ENCODE results near the gene KCNG2.
"Not testable (repeated sequence)": the region's sequence is repeated elsewhere in the genome, so short reads cannot be mapped to it uniquely, and the experiment has no call there.

The KCNG2 gene

GRCh38 chr18:79750980-79751571 lies 46.7 kb upstream of the KCNG2 start:
- Histone ChIP-seq H3K4me2 (ENCODE audit: low read length) (no peak overlapping the region), H3K79me2 (ENCODE audit: control insufficient read depth, insufficient read depth, low read length, poor library complexity) (no peaks in the 10 kb centered on the region)

GRCh38 chr18:79751918-79752578 lies 45.7 kb upstream of the KCNG2 start:
- H2BK12ac ChIP-seq (ENCODE audit: low read length); H3K4me2 ChIP-seq (ENCODE audit: low read length); H2BK5ac ChIP-seq (ENCODE audit: low read depth, low read length, poor library complexity); H3K79me1 ChIP-seq (ENCODE audit: low read length); H3K4ac ChIP-seq (ENCODE audit: low read depth, low read length); H3K4me3 ChIP-seq (ENCODE audit: low read depth, low read length); H2AK5ac ChIP-seq (ENCODE audit: low read length); H3K4me1 ChIP-seq (ENCODE audit: control insufficient read depth in 1 of 2, insufficient read depth in 2 of 2, low read length in 2 of 2); H2BK120ac ChIP-seq (ENCODE audit: insufficient read depth, low read length, poor library complexity); H4K91ac ChIP-seq (ENCODE audit: low read depth, low read length); H4K8ac ChIP-seq (ENCODE audit: low read depth, low read length); H3K14ac ChIP-seq (ENCODE audit: low read length); H3K27me3 ChIP-seq (ENCODE audit: insufficient read depth, low read length); DNase-seq; H3K23ac ChIP-seq (ENCODE audit: low read length); H3K27ac ChIP-seq (ENCODE audit: low read depth, low read length); H2AFZ ChIP-seq (ENCODE audit: insufficient read depth, low read length, poor library complexity); H3K18ac ChIP-seq (ENCODE audit: low read length); H3K79me2 ChIP-seq (ENCODE audit: control insufficient read depth, insufficient read depth, low read length, poor library complexity); H3K9me3 ChIP-seq (ENCODE audit: insufficient read depth, low read depth, low read length); H4K12ac ChIP-seq (ENCODE audit: low read depth, low read length): not testable (repeated sequence)
- no CpG with 5 or more reads among the region's 20 CpGs for WGBS (ENCODE audit: extremely low coverage, insufficient coverage, insufficient read length)
- Histone ChIP-seq H3K9ac (ENCODE audit: low read length) (peak overlapping the region; percentile 61), H3K36me3 (ENCODE audit: control insufficient read depth in 1 of 2, insufficient read depth in 2 of 2, low read length in 2 of 2) (peaks cover 44 to 52% of the 10 kb centered on the region in 2 experiments)

More at GRCh38 chr18:79750980-79751571, 46.7 kb upstream of the KCNG2 start:
- H3K4me3 ChIP-seq (ENCODE audit: low read depth, low read length) = no peak overlapping the region
- no peak overlapping the region for H3K18ac ChIP-seq (ENCODE audit: low read length)
- H3K14ac ChIP-seq (ENCODE audit: low read length) = no peak overlapping the region
- peaks cover 46 to 56% of the 10 kb centered on the region in 2 experiments for H3K36me3 ChIP-seq (ENCODE audit: control insufficient read depth in 1 of 2, insufficient read depth in 2 of 2, low read length in 2 of 2)
- H2BK12ac ChIP-seq (ENCODE audit: low read length) = no peak overlapping the region
- no peak overlapping the region for H3K9ac ChIP-seq (ENCODE audit: low read length)
- peaks cover 1% of the 10 kb centered on the region for H3K9me3 ChIP-seq (ENCODE audit: insufficient read depth, low read depth, low read length)
- H4K12ac ChIP-seq (ENCODE audit: low read depth, low read length) = no peak overlapping the region
- no peak overlapping the region for H2AFZ ChIP-seq (ENCODE audit: insufficient read depth, low read length, poor library complexity)
- H2AK5ac ChIP-seq (ENCODE audit: low read length) = no peak overlapping the region
- no peak overlapping the region for H2BK5ac ChIP-seq (ENCODE audit: low read depth, low read length, poor library complexity)
- no peak overlapping the region for H4K91ac ChIP-seq (ENCODE audit: low read depth, low read length)
- no CpG with 5 or more reads among the region's 13 CpGs for WGBS (ENCODE audit: extremely low coverage, insufficient coverage, insufficient read length)
- DNase-seq = no peak
- no peak overlapping the region for H2BK120ac ChIP-seq (ENCODE audit: insufficient read depth, low read length, poor library complexity)
- no peak overlapping the region for H3K23ac ChIP-seq (ENCODE audit: low read length)
- H3K79me1 ChIP-seq (ENCODE audit: low read length) = no peaks in the 10 kb centered on the region
- no peaks in the 10 kb centered on the region for H3K27me3 ChIP-seq (ENCODE audit: insufficient read depth, low read length)
- no peak overlapping the region for H3K4ac ChIP-seq (ENCODE audit: low read depth, low read length)
- H3K4me1 ChIP-seq (ENCODE audit: control insufficient read depth in 1 of 2, insufficient read depth in 2 of 2, low read length in 2 of 2) = no peaks in the 10 kb centered on the region
- H4K8ac ChIP-seq (ENCODE audit: low read depth, low read length) = no peak overlapping the region
- H3K27ac ChIP-seq (ENCODE audit: low read depth, low read length) = no peak overlapping the region

GRCh38 chr18:79752946-79753345 lies 44.8 kb upstream of the KCNG2 start:
- not testable (repeated sequence) for H3K14ac ChIP-seq (ENCODE audit: low read length); H3K18ac ChIP-seq (ENCODE audit: low read length); H4K12ac ChIP-seq (ENCODE audit: low read depth, low read length); H3K9me3 ChIP-seq (ENCODE audit: insufficient read depth, low read depth, low read length); H3K79me2 ChIP-seq (ENCODE audit: control insufficient read depth, insufficient read depth, low read length, poor library complexity); H3K9ac ChIP-seq (ENCODE audit: low read length); H3K4me1 ChIP-seq (ENCODE audit: control insufficient read depth in 1 of 2, insufficient read depth in 2 of 2, low read length in 2 of 2); H2BK12ac ChIP-seq (ENCODE audit: low read length); H2AFZ ChIP-seq (ENCODE audit: insufficient read depth, low read length, poor library complexity); H3K23ac ChIP-seq (ENCODE audit: low read length); H3K27ac ChIP-seq (ENCODE audit: low read depth, low read length); H4K91ac ChIP-seq (ENCODE audit: low read depth, low read length); H4K8ac ChIP-seq (ENCODE audit: low read depth, low read length); H3K4me3 ChIP-seq (ENCODE audit: low read depth, low read length); H2BK5ac ChIP-seq (ENCODE audit: low read depth, low read length, poor library complexity); H3K79me1 ChIP-seq (ENCODE audit: low read length); H2AK5ac ChIP-seq (ENCODE audit: low read length); H3K4me2 ChIP-seq (ENCODE audit: low read length); H2BK120ac ChIP-seq (ENCODE audit: insufficient read depth, low read length, poor library complexity); H3K4ac ChIP-seq (ENCODE audit: low read depth, low read length); H3K27me3 ChIP-seq (ENCODE audit: insufficient read depth, low read length); DNase-seq
- no CpG with 5 or more reads among the region's 8 CpGs for WGBS (ENCODE audit: extremely low coverage, insufficient coverage, insufficient read length)
- H3K36me3 ChIP-seq (ENCODE audit: control insufficient read depth in 1 of 2, insufficient read depth in 2 of 2, low read length in 2 of 2) = peaks cover 39 to 45% of the 10 kb centered on the region in 2 experiments

DNA sequence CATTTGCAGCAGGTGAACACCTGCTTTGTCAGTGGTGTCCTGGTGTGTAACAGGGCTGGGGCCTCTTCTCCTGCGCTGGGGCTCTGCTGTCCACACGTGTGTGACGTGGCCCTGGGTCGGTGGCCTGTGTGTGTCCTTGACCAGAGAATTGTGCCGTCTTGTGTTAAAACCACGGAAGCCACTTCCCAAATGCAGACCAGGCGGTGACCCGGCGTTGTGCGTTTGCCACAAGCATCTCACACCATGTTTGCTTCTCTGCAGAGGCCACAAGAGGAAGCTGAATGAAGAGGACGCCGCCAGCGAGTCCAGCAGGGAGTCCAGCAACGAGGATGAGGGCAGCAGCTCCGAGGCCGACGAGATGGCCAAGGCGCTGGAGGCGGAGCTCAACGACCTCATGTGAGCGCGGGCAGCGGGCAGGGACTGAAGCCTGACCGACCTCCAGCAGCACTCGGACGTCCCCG lies 44.3 kb upstream of the KCNG2 start:
- H3K4me3 ChIP-seq (ENCODE audit: low read depth, low read length) = no peak overlapping the region

More for the DNA sequence above, 44.3 kb upstream of the KCNG2 start:
- Histone ChIP-seq H2BK5ac (ENCODE audit: low read depth, low read length, poor library complexity) (no peak overlapping the region), H2BK12ac (ENCODE audit: low read length) (no peak overlapping the region), H3K27ac (ENCODE audit: low read depth, low read length) (no peak overlapping the region), H2BK120ac (ENCODE audit: insufficient read depth, low read length, poor library complexity) (no peak overlapping the region), H3K23ac (ENCODE audit: low read length) (no peak overlapping the region), H3K36me3 (ENCODE audit: control insufficient read depth in 1 of 2, insufficient read depth in 2 of 2, low read length in 2 of 2) (peaks cover 39 to 41% of the 10 kb centered on the region in 2 experiments), H2AFZ (ENCODE audit: insufficient read depth, low read length, poor library complexity) (no peak overlapping the region), H3K4me2 (ENCODE audit: low read length) (no peak overlapping the region), H4K12ac (ENCODE audit: low read depth, low read length) (no peak overlapping the region), H3K4me1 (ENCODE audit: control insufficient read depth in 1 of 2, insufficient read depth in 2 of 2, low read length in 2 of 2) (no peaks in the 10 kb centered on the region), H3K9me3 (ENCODE audit: insufficient read depth, low read depth, low read length) (no peaks in the 10 kb centered on the region), H2AK5ac (ENCODE audit: low read length) (no peak overlapping the region), H3K27me3 (ENCODE audit: insufficient read depth, low read length) (no peaks in the 10 kb centered on the region), H3K79me2 (ENCODE audit: control insufficient read depth, insufficient read depth, low read length, poor library complexity) (no peaks in the 10 kb centered on the region), H3K4ac (ENCODE audit: low read depth, low read length) (no peak overlapping the region), H4K91ac (ENCODE audit: low read depth, low read length) (no peak overlapping the region), H3K18ac (ENCODE audit: low read length) (no peak overlapping the region), H3K14ac (ENCODE audit: low read length) (no peak overlapping the region), H4K8ac (ENCODE audit: low read depth, low read length) (no peak overlapping the region), H3K79me1 (ENCODE audit: low read length) (no peaks in the 10 kb centered on the region), H3K9ac (ENCODE audit: low read length) (no peak overlapping the region)
- WGBS (ENCODE audit: extremely low coverage, insufficient coverage, insufficient read length) = no CpG with 5 or more reads among the region's 27 CpGs
- DNase-seq = no peak

Measured in trophoblast cell (in vitro differentiated cells and primary cell).